H1 (cell line): Measurements from ENCODE around the gene CHD9NB. TPM values are rescaled to one million over a fixed set of nuclear protein-coding genes. Genes with fewer than 3 reads are reported as not detected.

ENCODE experiments used
- CTCF ChIA-PET: fragments of 300-600 bp; sonication (Branson Sonifier 250); formaldehyde crosslinking; loops from one replicate; lab custom pipeline; 2021; ENCODE audit not compliant: partially characterized antibody; lab: Charles Lee
- POLR2A ChIA-PET: fragments of 300-600 bp; sonication (Branson Sonifier 250); formaldehyde crosslinking; loops from one replicate; lab custom pipeline; 2021; ENCODE audit warnings: inconsistent platforms; ENCODE audit not compliant: partially characterized antibody; lab: Charles Lee
- DNase-seq, 2 experiments: peaks; one replicate each; pipeline versions ENCODE4 v3.0.0 to v3.0.0-alpha.2; 2010 to 2022; ENCODE audit warnings: low spot score in 2 of 2, low read depth in 1 of 2, mixed read lengths in 1 of 2
- FAIRE-seq: peaks from 2 replicates; lab custom pipeline; 2011; peaks lifted over from hg19 to GRCh38; lab: Jason Lieb, UNC
- H2AFZ ChIP-seq: 2 replicates; pipeline ENCODE4 v1.8.1; 2012; ENCODE audit warnings: low read length, inconsistent platforms
- H2AK5ac ChIP-seq: 2 replicates; pipeline ENCODE4 v1.6.1; 2013; ENCODE audit warnings: low read depth, low read length
- H2BK120ac ChIP-seq: replicated peaks from 2 replicates; pipeline ENCODE3; 2013; ENCODE audit warnings: low read depth, low read length, inconsistent platforms
- H2BK12ac ChIP-seq: 2 replicates; pipeline ENCODE4 v1.6.1; 2013; ENCODE audit warnings: low read depth, low read length
- H2BK15ac ChIP-seq: 2 replicates; pipeline ENCODE4 v1.6.1; 2013; ENCODE audit warnings: low read length
- H2BK20ac ChIP-seq: 2 replicates; pipeline ENCODE4 v1.6.1; 2013; ENCODE audit warnings: low read length
- H2BK5ac ChIP-seq: 2 replicates; pipeline ENCODE4 v1.6.1; 2013; ENCODE audit warnings: low read depth, low read length
- H3K14ac ChIP-seq: 2 replicates; pipeline ENCODE4 v1.6.1; 2013; ENCODE audit warnings: inconsistent platforms; ENCODE audit not compliant: insufficient read length
- H3K18ac ChIP-seq: 2 replicates; pipeline ENCODE4 v1.6.1; 2013; ENCODE audit warnings: low read length; ENCODE audit errors: extremely low read depth
- H3K23ac ChIP-seq: 2 replicates; pipeline ENCODE4 v1.6.1; 2013; ENCODE audit warnings: inconsistent platforms; ENCODE audit not compliant: insufficient read length
- H3K23me2 ChIP-seq: 2 replicates; pipeline ENCODE4 v1.6.1; 2013; ENCODE audit warnings: low read depth, low read length
- H3K27ac ChIP-seq: 2 replicates; pipeline ENCODE4 v1.6.1; 2011; ENCODE audit warnings: low read depth, low read length, inconsistent platforms
- H3K27me3 ChIP-seq, 4 experiments: replicated peaks in 1 of 4; 1 replicate in 1 of 4; 2 replicates in 3 of 4; pipeline versions ENCODE4 v1.6.1 to v1.8.1; 2011 to 2013; ENCODE audit warnings: low read length in 3 of 4, mild to moderate bottlenecking in 3 of 4, inconsistent platforms in 2 of 4, mixed read lengths in 2 of 4, moderate library complexity in 1 of 4; ENCODE audit not compliant: control insufficient read depth in 3 of 4, insufficient read depth in 3 of 4; ENCODE audit errors: extremely low read depth in 1 of 4
- H3K36me3 ChIP-seq, 4 experiments: 2 replicates each; pipeline versions ENCODE4 v1.6.1 to v1.8.1; 2011 to 2013; ENCODE audit warnings: mild to moderate bottlenecking in 4 of 4, low read length in 3 of 4, moderate library complexity in 2 of 4, control low read depth in 1 of 4, inconsistent platforms in 1 of 4; ENCODE audit not compliant: insufficient read depth in 4 of 4, control insufficient read depth in 2 of 4
- H3K4ac ChIP-seq: replicated peaks from 2 replicates; pipeline ENCODE3; 2013; ENCODE audit warnings: low read length, low read depth, mixed read lengths, inconsistent platforms; ENCODE audit not compliant: insufficient read length
- H3K4me1 ChIP-seq, 4 experiments: replicated peaks in 1 of 4; 1 replicate in 1 of 4; 2 replicates in 3 of 4; pipeline versions ENCODE4 v1.6.1 to v1.8.1; 2011 to 2013; ENCODE audit warnings: low read length in 3 of 4, inconsistent platforms in 2 of 4, mixed read lengths in 1 of 4; ENCODE audit not compliant: insufficient read depth in 4 of 4, control insufficient read depth in 3 of 4
- H3K4me2 ChIP-seq, 2 experiments: 2 replicates each; pipeline versions ENCODE4 v1.6.1 to v1.8.1; 2011 to 2013; ENCODE audit warnings: low read depth in 2 of 2, low read length in 2 of 2, control low read depth in 1 of 2, inconsistent platforms in 1 of 2, mild to moderate bottlenecking in 1 of 2; ENCODE audit not compliant: insufficient read depth in 1 of 2
- H3K4me3 ChIP-seq, 4 experiments: fragments of 200-600, 300-600 bp in 1 of 4; sonication (generic), shearing (Covaris generic), sonication (Bioruptor Twin) in 1 of 4; 2 replicates each; pipeline versions ENCODE4 v1.5.1 to v1.8.1; 2011 to 2016; ENCODE audit warnings: low read length in 4 of 4, low read depth in 3 of 4, control low read depth in 2 of 4, inconsistent platforms in 2 of 4, mild to moderate bottlenecking in 2 of 4, mixed read lengths in 1 of 4, moderate library complexity in 1 of 4; ENCODE audit not compliant: insufficient read depth in 2 of 4; ENCODE audit errors: extremely low read depth in 1 of 4
- H3K56ac ChIP-seq: replicated peaks from 2 replicates; pipeline ENCODE3; 2013; ENCODE audit warnings: low read depth, mild to moderate bottlenecking, mixed read lengths, low read length, inconsistent platforms; ENCODE audit not compliant: insufficient read length
- H3K79me1 ChIP-seq: 2 replicates; pipeline ENCODE4 v1.6.1; 2013; ENCODE audit warnings: low read depth, low read length, control low read depth
- H3K79me2 ChIP-seq, 2 experiments: 2 replicates each; pipeline versions ENCODE4 v1.6.1 to v1.8.1; 2012 to 2013; ENCODE audit warnings: low read length in 2 of 2, mild to moderate bottlenecking in 2 of 2, inconsistent platforms in 1 of 2; ENCODE audit not compliant: insufficient read depth in 2 of 2, control insufficient read depth in 1 of 2
- H3K9ac ChIP-seq, 4 experiments: replicated peaks in 1 of 4; 1 replicate in 1 of 4; 2 replicates in 3 of 4; pipeline versions ENCODE4 v1.6.1 to v1.8.1; 2011 to 2013; ENCODE audit warnings: low read depth in 3 of 4, low read length in 3 of 4, control low read depth in 2 of 4, mild to moderate bottlenecking in 2 of 4, moderate library complexity in 2 of 4, inconsistent platforms in 1 of 4; ENCODE audit errors: extremely low read depth in 1 of 4
- H3K9me3 ChIP-seq, 2 experiments: 2 replicates each; pipeline versions ENCODE4 v1.6.1 to v1.8.1; 2012 to 2013; ENCODE audit warnings: mild to moderate bottlenecking in 2 of 2, moderate library complexity in 2 of 2, control low read depth in 1 of 2, inconsistent platforms in 1 of 2, low read depth in 1 of 2, low read length in 1 of 2, mixed read lengths in 1 of 2; ENCODE audit not compliant: insufficient read depth in 2 of 2
- H4K20me1 ChIP-seq, 2 experiments: replicated peaks in 1 of 2; 2 replicates each; pipeline versions ENCODE3 to v1.8.1; 2011 to 2013; ENCODE audit warnings: inconsistent platforms in 2 of 2, low read length in 2 of 2, mild to moderate bottlenecking in 1 of 2; ENCODE audit not compliant: insufficient read depth in 2 of 2, control insufficient read depth in 1 of 2
- H4K5ac ChIP-seq: 2 replicates; pipeline ENCODE4 v1.6.1; 2013; ENCODE audit warnings: low read length, low read depth, mixed read lengths, inconsistent platforms; ENCODE audit not compliant: insufficient read length
- H4K8ac ChIP-seq: 2 replicates; pipeline ENCODE4 v1.8.0; 2013; ENCODE audit warnings: mild to moderate bottlenecking, moderate library complexity, low read length, inconsistent platforms; ENCODE audit not compliant: insufficient read depth; ENCODE audit errors: extremely low read depth
- H4K91ac ChIP-seq: replicated peaks from 2 replicates; pipeline ENCODE3; 2013; ENCODE audit warnings: low read length, mixed read lengths, inconsistent platforms; ENCODE audit not compliant: insufficient read length
- SUZ12 ChIP-seq: fragments of 200-600 bp; sonication (generic); IDR thresholded peaks from 2 replicates; pipeline ENCODE4 v1.6.1; 2012; ENCODE audit warnings: mild to moderate bottlenecking, inconsistent platforms, low read length, moderate library complexity, mixed read lengths
- WGBS, 2 experiments: shearing (Covaris generic) in 1 of 2; methylation state at CpG; one replicate each; pipeline versions ENCODE4 v1.1.6 to v1.1.7; 2013 to 2015; ENCODE audit warnings: low lambda C conversion rate in 2 of 2, mixed read lengths in 2 of 2, inconsistent platforms in 1 of 2, low coverage in 1 of 2, missing lambda C conversion rate in 1 of 2; ENCODE audit not compliant: insufficient replicate concordance in 2 of 2, insufficient coverage in 1 of 2, insufficient read length in 1 of 2; ENCODE audit errors: extremely low coverage in 1 of 2, missing lambda C conversion rate in 1 of 2; 5-methylcytosine and 5-hydroxymethylcytosine counted together
- polyA plus RNA-seq, 7 experiments: library from polyadenylated mRNA; depleted of rRNA in 3 of 7; stranded (reverse) in 5 of 7; unstranded in 2 of 7; fragments of >200 nt in 5 of 7; fragments of 200-250 nt in 2 of 7; gene quantifications; 1 replicate in 5 of 7; 2 replicates in 1 of 7; 4 replicates in 1 of 7; pipeline versions ENCODE4 v1.2.1 to v1.2.3, GENCODE V29; 2011 to 2013; ENCODE audit warnings: missing spikeins in 2 of 7, mixed read lengths in 2 of 7
- total RNA-seq: library from RNA; stranded (reverse); fragmentation: NEBNext Ultra II Directional; extraction: Animal tissue kit (Norgen Biotek cat#: 25700); gene quantifications from 2 replicates; pipeline ENCODE4 v1.2.1, GENCODE V29; 2021

The CHD9NB gene
- total and polyA plus RNA-seq, 2 of the 8 experiments (the other 6 are each of a cell fraction or from before 2014, with no cell fraction given) = 4.5 to 5.9 TPM

DNA sequence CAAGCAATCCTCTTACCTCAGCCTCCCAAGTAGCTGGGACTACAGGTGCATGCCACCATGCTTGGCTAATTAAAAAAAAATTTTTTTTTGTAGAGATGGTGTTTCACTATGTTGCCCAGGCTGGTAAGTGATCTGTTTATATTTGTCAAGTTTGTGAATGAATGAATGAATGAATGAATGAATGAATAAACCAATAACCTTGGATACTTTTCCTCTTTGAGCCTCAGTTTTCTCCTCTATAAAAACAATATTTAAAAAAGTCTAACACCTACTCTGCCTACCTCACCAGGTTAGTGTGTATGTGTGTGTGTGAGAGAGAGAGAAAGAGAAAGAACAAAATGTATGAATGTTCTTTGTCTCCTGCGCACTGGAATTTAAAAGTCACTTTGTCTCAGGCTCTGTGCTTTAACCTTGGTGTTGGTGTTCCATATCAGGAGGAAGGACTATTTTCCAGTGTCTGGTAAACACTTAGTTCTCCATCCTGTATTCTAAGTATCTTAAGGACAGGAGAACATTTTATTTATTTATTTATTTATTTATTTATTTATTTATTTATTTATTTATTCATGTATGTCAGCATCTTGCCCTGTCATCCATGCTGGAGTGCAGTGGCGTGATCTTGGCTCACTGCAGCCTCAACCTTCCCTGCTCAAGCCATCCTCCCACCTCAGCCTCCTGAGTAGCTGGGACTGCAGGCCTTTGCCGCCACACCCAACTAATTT is 29.1 kb upstream of the CHD9NB start:
- Histone ChIP-seq H3K18ac (no peak overlapping the region), H3K79me1 (peaks cover 5% of the 10 kb centered on the region; the same call in 1 of the 2 replicates), H3K27ac (no peak overlapping the region), H2BK15ac (0 out of 2 replicates have a peak overlapping the region, but pooled peaks have one; percentile 25), H3K27me3 (no peaks in the 10 kb centered on the region), H2BK120ac (no peak overlapping the region), H4K91ac (no peak overlapping the region), H4K5ac (no peak overlapping the region), H3K4me2 (no peak overlapping the region), H3K4ac (no peak overlapping the region), H2AFZ (no peak overlapping the region), H3K23me2 (no peaks in the 10 kb centered on the region), H3K56ac (no peak overlapping the region), H2BK12ac (no peak overlapping the region), H3K9ac (no peak overlapping the region), H3K79me2 (peaks cover 0 to 19% of the 10 kb centered on the region in 2 experiments; a peak in 2 of 4 replicates), H3K4me3 (no peak overlapping the region), H3K23ac (no peak overlapping the region), H3K9me3 (no peaks in the 10 kb centered on the region), H4K20me1 (no peaks in the 10 kb centered on the region), H3K4me1 (peaks cover 9 to 31% (median 24%) of the 10 kb centered on the region in 4 experiments; a peak in 5 of 7 replicates), H3K36me3 (no peaks in the 10 kb centered on the region; a peak in 1 of 8 replicates), H2BK5ac (no peak overlapping the region), H2BK20ac (no peak overlapping the region), H2AK5ac (no peak overlapping the region), H3K14ac (no peak overlapping the region), H4K8ac (no peak overlapping the region)
- POLR2A ChIA-PET = interaction anchor here (0.9 to 2.1 kb wide), 3 partner anchors 10 to 38 kb away, joined by 3 to 6 read pairs (median 3); no protein-coding TSS in a partner anchor
- no peak for TF ChIP-seq SUZ12
- DNase-seq (no peak), FAIRE-seq (no peak)
- CTCF ChIA-PET = no interaction called here
- 90% methylated on average over 3 of the region's 3 CpGs; no CpG with 5 or more reads in 1 of the 2 experiments for WGBS, 2 experiments
